Stimulated activated CD4-positive, alpha-beta T cell treated with anti-CD3 and anti-CD28 coated beads, TNF-alpha, amount 100 ng/mL, for 48 hours (primary cell): Measurements from ENCODE around the gene STX16.
"Not testable (repeated sequence)": the region's sequence is repeated elsewhere in the genome, so short reads cannot be mapped to it uniquely, and the experiment has no call there.

Experiments used
- DNase-seq, 3 donors: peaks; one replicate each; pipeline ENCODE4 v3.0.0-alpha.2; 2020; ENCODE audit warnings: low read depth in 3 of 3

The STX16 gene

DNA sequence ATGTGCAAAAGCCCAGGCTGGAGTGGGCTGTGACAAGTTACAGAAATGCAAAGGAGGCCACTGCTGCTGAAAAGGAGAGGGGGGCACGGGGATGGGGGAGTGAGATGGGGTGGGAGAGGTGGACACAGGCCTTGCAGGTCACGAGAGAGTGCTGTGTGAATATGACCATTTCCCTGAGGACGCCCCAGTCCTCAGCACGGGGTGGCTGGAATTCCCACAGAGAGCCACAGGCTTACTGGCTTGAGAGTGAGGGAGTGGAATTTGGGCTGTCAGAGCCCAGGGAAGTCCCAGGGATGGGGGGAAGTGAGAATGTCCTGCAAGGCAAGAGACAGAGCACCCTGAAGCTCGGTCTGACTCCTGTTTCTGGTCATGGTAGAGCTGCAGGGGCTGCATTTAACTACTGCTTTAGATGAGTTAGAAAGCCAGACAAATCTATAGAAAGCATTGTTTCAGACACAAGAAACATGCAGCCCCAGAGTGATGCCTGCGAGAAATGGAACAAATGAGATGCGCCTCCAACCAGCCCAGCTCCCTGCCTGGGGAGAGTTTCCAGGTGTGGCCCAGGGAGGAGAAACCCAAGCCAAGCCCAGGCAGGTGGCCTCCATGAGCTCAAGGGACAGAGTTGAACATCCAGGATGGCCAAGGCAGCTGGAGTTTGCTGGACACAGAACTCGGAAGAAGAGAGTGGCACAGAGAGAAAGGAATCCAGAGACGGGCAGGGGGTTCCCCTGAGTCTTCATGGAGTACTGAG, 72.0 kb downstream of the STX16 start:
- DNase-seq = no peak

DNA sequence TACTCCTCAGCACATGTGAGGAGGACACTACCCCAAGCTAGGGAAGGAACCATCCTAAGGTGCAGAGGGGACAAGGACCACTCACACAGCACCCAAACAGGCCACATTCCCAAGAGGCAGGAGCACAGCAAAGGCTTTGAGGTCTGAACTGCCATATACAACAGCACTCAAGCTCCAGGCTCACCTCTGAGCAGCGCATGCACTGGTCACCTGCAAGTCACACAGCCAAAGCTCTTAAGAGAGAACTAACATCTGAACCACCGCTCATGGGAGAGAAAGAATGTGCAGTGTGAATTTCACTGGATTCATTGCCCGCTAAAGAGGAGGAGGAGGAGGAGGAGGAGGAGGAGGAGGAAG, 72.5 kb downstream of the STX16 start:
- no peak for DNase-seq

DNA sequence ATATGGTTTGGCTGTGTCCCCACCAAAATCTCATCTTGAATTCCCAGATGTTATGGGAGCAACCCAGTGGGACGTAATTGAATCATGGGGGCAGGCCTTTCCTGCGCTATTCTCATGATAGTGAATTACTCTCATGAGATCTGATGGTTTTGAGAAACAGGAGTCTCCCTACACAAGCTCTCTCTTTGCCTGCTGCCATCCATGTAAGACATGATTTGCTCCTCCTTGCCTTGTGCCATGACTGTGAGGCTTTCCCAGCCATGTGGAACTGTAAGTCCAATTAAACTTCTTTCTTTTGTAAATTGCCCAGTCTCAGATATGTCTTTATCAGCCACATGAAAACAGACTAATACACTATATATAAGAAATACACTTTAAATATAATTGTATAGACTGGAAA, 75.1 kb downstream of the STX16 start:
- DNase-seq = not testable (repeated sequence)
